ENCODE measurements around the gene POU2AF2. TPM values are rescaled to one million over a fixed set of nuclear protein-coding genes. Genes with fewer than 3 reads are reported as not detected.

The POU2AF2 gene
- total and polyA plus RNA-seq, 4 experiments from 2014 or later = not detected

GRCh38 chr11:111230122-111230465 is 15.4 kb upstream of the POU2AF2 start:
- H3K27me3 ChIP-seq (ENCODE audit: insufficient read depth, low read length) = no peaks in the 10 kb centered on the region
- no peak overlapping the region for H3K27ac ChIP-seq (ENCODE audit: low read depth, low read length)
- peaks cover 12% of the 10 kb centered on the region for H3K4me1 ChIP-seq (ENCODE audit: insufficient read depth, low read length)
- ChIA-PET POLR2A (ENCODE audit: partially characterized antibody) (no interaction called here), CTCF (ENCODE audit: partially characterized antibody) (interaction anchor here (0.6 to 4.1 kb wide), 19 partner anchors 9 to 1029 kb away, joined by 3 to 45 read pairs (median 4); partner anchors contain the start of gene FDX1)
- H3K4me1 Mint-ChIP-seq = peaks cover 12 to 22% (median 15%) of the 10 kb centered on the region in 4 donors
- intact Hi-C loops (cut with micrococcal nuclease) = loop anchor here (1.0 to 5.0 kb wide), 5 partner anchors 767 to 1283 kb away; no protein-coding TSS in a partner anchor
- H3K4me3 Mint-ChIP-seq = peak overlapping the region; percentile 64 to 87 (median 78)
- H3K9me3 Mint-ChIP-seq = peaks cover 0 to 4% (median 0%) of the 10 kb centered on the region in 8 donors
- no peaks in the 10 kb centered on the region for H3K9me3 ChIP-seq (ENCODE audit: control insufficient read depth in 1 of 2, low read length in 2 of 2)
- H3K27me3 Mint-ChIP-seq = peaks cover 9 to 18% of the 10 kb centered on the region in 2 donors
- H3K4me3 ChIP-seq (ENCODE audit: low read length in 2 of 2) = no peak overlapping the region
- no peak for DNase-seq
- H3K36me3 ChIP-seq (ENCODE audit: insufficient read depth, low read length) = no peaks in the 10 kb centered on the region
- H3K27ac Mint-ChIP-seq = peak overlapping the region in 1 of 7 donors; percentile 19
- no peaks in the 10 kb centered on the region for H3K36me3 Mint-ChIP-seq

- Mint-ChIP-seq H3K9me3 (peaks cover 0 to 4% (median 0%) of the 10 kb centered on the region in 8 donors), H3K27ac (no peak overlapping the region), H3K4me1 (peaks cover 12 to 22% (median 15%) of the 10 kb centered on the region in 4 donors), H3K36me3 (no peaks in the 10 kb centered on the region), H3K27me3 (peaks cover 10 to 19% of the 10 kb centered on the region in 2 donors), H3K4me3 (peak overlapping the region in 5 of 8 donors; percentile 0 to 61 (median 19))
- no peaks in the 10 kb centered on the region for H3K9me3 ChIP-seq (ENCODE audit: control insufficient read depth in 1 of 2, low read length in 2 of 2)
- POLR2A ChIA-PET (ENCODE audit: partially characterized antibody) = no interaction called here
- no peaks in the 10 kb centered on the region for H3K36me3 ChIP-seq (ENCODE audit: insufficient read depth, low read length)
- H3K27me3 ChIP-seq (ENCODE audit: insufficient read depth, low read length) = no peaks in the 10 kb centered on the region
- H3K27ac ChIP-seq (ENCODE audit: low read depth, low read length) = no peak overlapping the region
- H3K4me1 ChIP-seq (ENCODE audit: insufficient read depth, low read length) = peaks cover 12% of the 10 kb centered on the region
- intact Hi-C loops (cut with micrococcal nuclease) = loop anchor here (5.0 kb wide), 2 partner anchors 855 to 1285 kb away; no protein-coding TSS in a partner anchor
- CTCF ChIA-PET (ENCODE audit: partially characterized antibody) = interaction anchor here (2.2 to 4.1 kb wide), 4 partner anchors 11 to 797 kb away, joined by 7 to 45 read pairs (median 14); no protein-coding TSS in a partner anchor
- H3K4me3 ChIP-seq (ENCODE audit: low read length in 2 of 2) = no peak overlapping the region
- DNase-seq = no peak
Observed at GRCh38 chr11:111231836-111232235, 13.7 kb upstream of the POU2AF2 start.

- H3K36me3 Mint-ChIP-seq = no peaks in the 10 kb centered on the region
- no peak overlapping the region for H3K27ac Mint-ChIP-seq
- DNase-seq = no peak
- peaks cover 0 to 4% (median 0%) of the 10 kb centered on the region in 8 donors for H3K9me3 Mint-ChIP-seq
- CTCF ChIA-PET (ENCODE audit: partially characterized antibody) = no interaction called here
- no peak overlapping the region for H3K4me3 Mint-ChIP-seq
- H3K27me3 ChIP-seq (ENCODE audit: insufficient read depth, low read length) = no peaks in the 10 kb centered on the region
- intact Hi-C loops (cut with micrococcal nuclease) = no loop called here
- H3K36me3 ChIP-seq (ENCODE audit: insufficient read depth, low read length) = no peaks in the 10 kb centered on the region
- H3K4me3 ChIP-seq (ENCODE audit: low read length in 2 of 2) = no peak overlapping the region
- no peaks in the 10 kb centered on the region for H3K4me1 ChIP-seq (ENCODE audit: insufficient read depth, low read length)
- peaks cover 12 to 17% of the 10 kb centered on the region in 2 donors for H3K27me3 Mint-ChIP-seq
- H3K4me1 Mint-ChIP-seq = no peaks in the 10 kb centered on the region
- H3K27ac ChIP-seq (ENCODE audit: low read depth, low read length) = no peak overlapping the region
- POLR2A ChIA-PET (ENCODE audit: partially characterized antibody) = no interaction called here
- H3K9me3 ChIP-seq (ENCODE audit: control insufficient read depth in 1 of 2, low read length in 2 of 2) = no peaks in the 10 kb centered on the region
Observed at GRCh38 chr11:111236383-111236782, 9.1 kb upstream of the POU2AF2 start.

GRCh38 chr11:111237926-111238325 is 7.6 kb upstream of the POU2AF2 start:
- no peaks in the 10 kb centered on the region for H3K36me3 Mint-ChIP-seq
- Histone ChIP-seq H3K4me3 (ENCODE audit: low read length in 2 of 2) (no peak overlapping the region), H3K4me1 (ENCODE audit: insufficient read depth, low read length) (no peaks in the 10 kb centered on the region), H3K27me3 (ENCODE audit: insufficient read depth, low read length) (no peaks in the 10 kb centered on the region), H3K36me3 (ENCODE audit: insufficient read depth, low read length) (no peaks in the 10 kb centered on the region), H3K9me3 (ENCODE audit: control insufficient read depth in 1 of 2, low read length in 2 of 2) (no peaks in the 10 kb centered on the region), H3K27ac (ENCODE audit: low read depth, low read length) (no peak overlapping the region)
- H3K27ac Mint-ChIP-seq = no peak overlapping the region
- no peak for DNase-seq
- H3K4me3 Mint-ChIP-seq = no peak overlapping the region
- ChIA-PET POLR2A (ENCODE audit: partially characterized antibody) (no interaction called here), CTCF (ENCODE audit: partially characterized antibody) (interaction anchor here (1.9 kb wide), 1 partner anchor 8 kb away, joined by 7 read pairs; no protein-coding TSS in a partner anchor)
- H3K27me3 Mint-ChIP-seq = peaks cover 16 to 20% of the 10 kb centered on the region in 2 donors
- intact Hi-C loops (cut with micrococcal nuclease) = no loop called here
- H3K4me1 Mint-ChIP-seq = no peaks in the 10 kb centered on the region
- peaks cover 0 to 4% (median 0%) of the 10 kb centered on the region in 8 donors for H3K9me3 Mint-ChIP-seq

GRCh38 chr11:111246956-111247355 is 1.4 kb downstream of the POU2AF2 start:
- peaks cover 26 to 30% of the 10 kb centered on the region in 2 donors for H3K27me3 Mint-ChIP-seq
- H3K4me3 ChIP-seq (ENCODE audit: low read length in 2 of 2) = no peak overlapping the region
- H3K4me1 Mint-ChIP-seq = no peaks in the 10 kb centered on the region
- DNase-seq = no peak
- H3K27ac Mint-ChIP-seq = no peak overlapping the region
- intact Hi-C loops (cut with micrococcal nuclease) = no loop called here
- H3K9me3 ChIP-seq (ENCODE audit: control insufficient read depth in 1 of 2, low read length in 2 of 2) = no peaks in the 10 kb centered on the region
- ChIA-PET POLR2A (ENCODE audit: partially characterized antibody) (no interaction called here), CTCF (ENCODE audit: partially characterized antibody) (no interaction called here)
- no peak overlapping the region for H3K4me3 Mint-ChIP-seq
- H3K27me3 ChIP-seq (ENCODE audit: insufficient read depth, low read length) = no peaks in the 10 kb centered on the region
- peaks cover 0 to 1% (median 0%) of the 10 kb centered on the region in 8 donors for H3K9me3 Mint-ChIP-seq
- H3K27ac ChIP-seq (ENCODE audit: low read depth, low read length) = no peak overlapping the region
- no peaks in the 10 kb centered on the region for H3K36me3 ChIP-seq (ENCODE audit: insufficient read depth, low read length)
- H3K36me3 Mint-ChIP-seq = no peaks in the 10 kb centered on the region
- H3K4me1 ChIP-seq (ENCODE audit: insufficient read depth, low read length) = no peaks in the 10 kb centered on the region

GRCh38 chr11:111250936-111251335 is 5.4 kb downstream of the POU2AF2 start:
- peaks cover 14 to 20% of the 10 kb centered on the region in 2 donors for H3K27me3 Mint-ChIP-seq
- ChIA-PET POLR2A (ENCODE audit: partially characterized antibody) (no interaction called here), CTCF (ENCODE audit: partially characterized antibody) (no interaction called here)

GRCh38 chr11:111253131-111253530 is 7.6 kb downstream of the POU2AF2 start:
- Histone ChIP-seq H3K9me3 (ENCODE audit: control insufficient read depth in 1 of 2, low read length in 2 of 2) (no peaks in the 10 kb centered on the region), H3K36me3 (ENCODE audit: insufficient read depth, low read length) (no peaks in the 10 kb centered on the region), H3K27me3 (ENCODE audit: insufficient read depth, low read length) (no peaks in the 10 kb centered on the region), H3K4me3 (ENCODE audit: low read length in 2 of 2) (no peak overlapping the region), H3K4me1 (ENCODE audit: insufficient read depth, low read length) (no peaks in the 10 kb centered on the region), H3K27ac (ENCODE audit: low read depth, low read length) (no peak overlapping the region)
- no peak overlapping the region for H3K4me3 Mint-ChIP-seq
- H3K4me1 Mint-ChIP-seq = no peaks in the 10 kb centered on the region
- H3K27me3 Mint-ChIP-seq = peaks cover 15 to 26% of the 10 kb centered on the region in 2 donors
- CTCF ChIA-PET (ENCODE audit: partially characterized antibody) = no interaction called here
- POLR2A ChIA-PET (ENCODE audit: partially characterized antibody) = no interaction called here
- intact Hi-C loops (cut with micrococcal nuclease) = no loop called here
- peaks cover 0 to 1% (median 0%) of the 10 kb centered on the region in 8 donors for H3K9me3 Mint-ChIP-seq
- no peak for DNase-seq
- H3K27ac Mint-ChIP-seq = no peak overlapping the region
- H3K36me3 Mint-ChIP-seq = no peaks in the 10 kb centered on the region

More at GRCh38 chr11:111250936-111251335, 5.4 kb downstream of the POU2AF2 start:
- H3K4me3 Mint-ChIP-seq = no peak overlapping the region
- no peaks in the 10 kb centered on the region for H3K4me1 Mint-ChIP-seq
- no peaks in the 10 kb centered on the region for H3K36me3 ChIP-seq (ENCODE audit: insufficient read depth, low read length)
- no peaks in the 10 kb centered on the region for H3K4me1 ChIP-seq (ENCODE audit: insufficient read depth, low read length)
- H3K27me3 ChIP-seq (ENCODE audit: insufficient read depth, low read length) = no peaks in the 10 kb centered on the region
- H3K27ac Mint-ChIP-seq = no peak overlapping the region
- no peaks in the 10 kb centered on the region for H3K36me3 Mint-ChIP-seq
- intact Hi-C loops (cut with micrococcal nuclease) = no loop called here
- H3K9me3 ChIP-seq (ENCODE audit: control insufficient read depth in 1 of 2, low read length in 2 of 2) = no peaks in the 10 kb centered on the region
- no peak overlapping the region for H3K27ac ChIP-seq (ENCODE audit: low read depth, low read length)
- H3K9me3 Mint-ChIP-seq = peaks cover 0 to 1% (median 0%) of the 10 kb centered on the region in 8 donors
- DNase-seq = no peak
- no peak overlapping the region for H3K4me3 ChIP-seq (ENCODE audit: low read length in 2 of 2)
